K562 (cell line): ENCODE data around the gene KDM5A. TPM values are rescaled to one million over a fixed set of nuclear protein-coding genes. Genes with fewer than 3 reads are reported as not detected.

ENCODE experiments used
- AFF1 ChIP-seq, 2 experiments: fragments of 450-650 bp; IDR thresholded peaks; 2 replicates each; pipeline ENCODE4 v1.6.1; 2018; ENCODE audit warnings: mild to moderate bottlenecking in 2 of 2, low read depth in 1 of 2; ENCODE audit not compliant: partially characterized antibody in 2 of 2
- ARID3A ChIP-seq: IDR thresholded peaks from 2 replicates; pipeline ENCODE4 v1.6.1; 2012; ENCODE audit warnings: low read depth, low read length, improper control_type of control experiment, borderline replicate concordance
- BRF1 ChIP-seq: IDR thresholded peaks from 3 replicates; pipeline ENCODE4 v1.6.1; 2011; ENCODE audit warnings: borderline replicate concordance, mild to moderate bottlenecking; ENCODE audit not compliant: insufficient read length; ENCODE audit errors: extremely low read depth
- CHD1 ChIP-seq: fragments of 200-600 bp; sonication (generic); IDR thresholded peaks from one replicate; pipeline ENCODE4 v1.6.1; 2012; ENCODE audit warnings: mild to moderate bottlenecking, moderate library complexity, low read length, inconsistent platforms
- CHD4 ChIP-seq: fragments of 200-600 bp; sonication (generic); IDR thresholded peaks from 3 replicates; pipeline ENCODE4 v1.6.1; 2012; ENCODE audit warnings: low read depth, mild to moderate bottlenecking, mixed read lengths, low read length, inconsistent platforms; ENCODE audit not compliant: insufficient read depth, insufficient replicate concordance, poor library complexity, severe bottlenecking
- GATAD2A ChIP-seq: fragments of 450-650 bp; IDR thresholded peaks from 2 replicates; pipeline ENCODE4 v1.6.1; 2017
- HMBOX1 ChIP-seq: sonication (generic); IDR thresholded peaks from 2 replicates; pipeline ENCODE4 v1.6.1; 2016
- KAT8 ChIP-seq: fragments of 450-650 bp; IDR thresholded peaks from 2 replicates; pipeline ENCODE4 v1.6.1; 2016; ENCODE audit warnings: low read depth, mild to moderate bottlenecking
- MEF2D ChIP-seq: conservative IDR thresholded peaks from 2 replicates; pipeline ENCODE4 v1.6.1; 2016; ENCODE audit warnings: low read depth, missing genetic modification characterization, missing compliant biosample characterization
- NR2C1 ChIP-seq, 2 experiments: fragments of 450-650 bp; IDR thresholded peaks; 2 replicates each; pipeline ENCODE4 v1.6.1; 2017; ENCODE audit warnings: mild to moderate bottlenecking in 2 of 2, antibody characterized with exemption in 1 of 2, inconsistent platforms in 1 of 2, missing compliant biosample characterization in 1 of 2, missing genetic modification characterization in 1 of 2
- POLR2G ChIP-seq: fragments of 200-400 bp; formaldehyde crosslinking; IDR thresholded peaks from 2 replicates; pipeline ENCODE4 v1.6.1; 2017; ENCODE audit warnings: low read depth, mild to moderate bottlenecking, antibody characterized with exemption, low read length, moderate library complexity
- PTRF ChIP-seq: fragments of 450-650 bp; IDR thresholded peaks from 2 replicates; pipeline ENCODE4 v1.6.1; 2016; ENCODE audit warnings: mild to moderate bottlenecking, missing genetic modification characterization, missing compliant biosample characterization
- RBBP5 ChIP-seq: fragments of 200-600 bp; sonication (generic); IDR thresholded peaks from 2 replicates; pipeline ENCODE4 v1.6.1; 2012; ENCODE audit warnings: borderline replicate concordance, mild to moderate bottlenecking, low read length, control low read depth, inconsistent platforms; ENCODE audit not compliant: insufficient read depth, poor library complexity, severe bottlenecking
- ZC3H4 ChIP-seq: sonication (generic); formaldehyde crosslinking; IDR thresholded peaks from 2 replicates; pipeline ENCODE4 v1.9.0; 2021; ENCODE audit warnings: missing genetic modification reagents, borderline replicate concordance
- ZFX ChIP-seq: sonication (generic); formaldehyde crosslinking; IDR thresholded peaks from 2 replicates; pipeline ENCODE4 v1.8.0; 2022; ENCODE audit warnings: mild to moderate bottlenecking, missing genetic modification reagents, moderate library complexity
- ZNF217 ChIP-seq: sonication (generic); formaldehyde crosslinking; IDR thresholded peaks from 2 replicates; pipeline ENCODE4 v1.8.0; 2022; ENCODE audit warnings: mild to moderate bottlenecking, missing genetic modification reagents
- ZNF695 ChIP-seq: fragments of 450-650 bp; formaldehyde crosslinking; IDR thresholded peaks from 2 replicates; pipeline ENCODE4 v1.4.0; 2020; ENCODE audit warnings: mild to moderate bottlenecking, moderate library complexity
- ZNF740 ChIP-seq, 3 experiments: fragments of 200-800 bp in 1 of 3; sonication (Bioruptor generic) in 1 of 3; sonication (generic) in 1 of 3; formaldehyde crosslinking in 1 of 3; IDR thresholded peaks; 2 replicates each; pipeline versions ENCODE4 v1.6.1 to v1.8.0; 2016 to 2022; ENCODE audit warnings: mild to moderate bottlenecking in 2 of 3, missing compliant biosample characterization in 2 of 3, missing genetic modification characterization in 2 of 3, missing genetic modification reagents in 1 of 3
- ZNF764 ChIP-seq: fragments of 250-450 bp; sonication (Bioruptor Pico); IDR thresholded peaks from 2 replicates; pipeline ENCODE4 v1.4.0; 2020; ENCODE audit warnings: low read depth, mild to moderate bottlenecking, moderate library complexity
- polyA plus RNA-seq, 8 experiments: library from polyadenylated mRNA; depleted of rRNA in 4 of 8; stranded (reverse) in 5 of 8; unstranded in 3 of 8; fragments of >200 nt; fragmentation: Nextera tagmentation in 2 of 8; fragmentation: Illumina TruSeq in 1 of 8; extraction: Ambion mirVana in 2 of 8; extraction: Trizol in 1 of 8; gene quantifications; 2 replicates each; pipeline versions ENCODE4 v1.2.1 to v1.2.3, GENCODE V29; 2011 to 2014; ENCODE audit warnings: inconsistent platforms in 1 of 8, missing spikeins in 1 of 8
- total RNA-seq, 7 experiments: library from RNA; depleted of rRNA in 6 of 7; stranded (reverse); fragments of >200 nt in 6 of 7; fragmentation: Illumina TruSeq in 2 of 7; extraction: Trizol in 2 of 7; gene quantifications; 2 replicates each; pipeline versions ENCODE4 v1.2.1 to v1.2.3, GENCODE V29; 2011 to 2021; ENCODE audit warnings: low replicate concordance in 1 of 7

The KDM5A gene
- total and polyA plus RNA-seq, 9 of the 15 experiments (the other 6 are each of a cell fraction or from before 2014, with no cell fraction given): 5.5 to 35.1 (median 13.1) TPM

GRCh38 chr12:388541-389141, 479 bp downstream of the KDM5A start (continued):
- TF ChIP-seq CHD4: no peak
- peak; percentile 78 for TF ChIP-seq CHD1
- TF ChIP-seq HMBOX1: peak; percentile 20; the same call in 1 of the 2 replicates
- TF ChIP-seq ZNF740 (CRISPR knock-in tag; IDR thresholded peaks at IDR 0.05): no peak
- peak in 1 of 2 experiments; percentile 90; a peak in 2 of 4 replicates for TF ChIP-seq ZNF740 (tag; IDR thresholded peaks at IDR 0.05)
- no peak for TF ChIP-seq BRF1
- no peak for TF ChIP-seq ZNF764
- TF ChIP-seq AFF1 (IDR thresholded peaks at IDR 0.05; ENCODE audit: low read depth in 1 of 2, partially characterized antibody in 2 of 2): no peak
- TF ChIP-seq ZNF695 (CRISPR knock-in tag): no peak
- TF ChIP-seq PTRF (tag): no peak
- TF ChIP-seq ZFX (CRISPR knock-in tag): peak; percentile 52; the same call in 1 of the 2 replicates
- TF ChIP-seq RBBP5: no peak
- TF ChIP-seq KAT8: no peak
- TF ChIP-seq ZC3H4 (CRISPR knock-in tag): no peak
- TF ChIP-seq POLR2G: peak; percentile 74
- no peak for TF ChIP-seq NR2C1 (IDR thresholded peaks at IDR 0.05)
- TF ChIP-seq NR2C1 (tag; IDR thresholded peaks at IDR 0.05): no peak
- TF ChIP-seq ARID3A: no peak
- TF ChIP-seq ZNF217 (CRISPR knock-in tag): no peak
- no peak for TF ChIP-seq GATAD2A
- no peak for TF ChIP-seq MEF2D (tag)
